AG09319 (cell line): ENCODE measurements around the gene RFX8.
"Not testable (repeated sequence)": the region's sequence is repeated elsewhere in the genome, so short reads cannot be mapped to it uniquely, and the experiment has no call there.

Experiments
- DNase-seq: peaks from one replicate; pipeline ENCODE4 v3.0.0-alpha.2; 2010; ENCODE audit warnings: low read depth; ENCODE audit errors: extremely low read depth
- TF ChIP-seq, protein P1 (sequence below): IDR thresholded peaks from 2 replicates; pipeline ENCODE4 v1.5.1; 2011; ENCODE audit warnings: low read depth, mild to moderate bottlenecking, inconsistent platforms, low read length, moderate library complexity

The RFX8 gene

DNA sequence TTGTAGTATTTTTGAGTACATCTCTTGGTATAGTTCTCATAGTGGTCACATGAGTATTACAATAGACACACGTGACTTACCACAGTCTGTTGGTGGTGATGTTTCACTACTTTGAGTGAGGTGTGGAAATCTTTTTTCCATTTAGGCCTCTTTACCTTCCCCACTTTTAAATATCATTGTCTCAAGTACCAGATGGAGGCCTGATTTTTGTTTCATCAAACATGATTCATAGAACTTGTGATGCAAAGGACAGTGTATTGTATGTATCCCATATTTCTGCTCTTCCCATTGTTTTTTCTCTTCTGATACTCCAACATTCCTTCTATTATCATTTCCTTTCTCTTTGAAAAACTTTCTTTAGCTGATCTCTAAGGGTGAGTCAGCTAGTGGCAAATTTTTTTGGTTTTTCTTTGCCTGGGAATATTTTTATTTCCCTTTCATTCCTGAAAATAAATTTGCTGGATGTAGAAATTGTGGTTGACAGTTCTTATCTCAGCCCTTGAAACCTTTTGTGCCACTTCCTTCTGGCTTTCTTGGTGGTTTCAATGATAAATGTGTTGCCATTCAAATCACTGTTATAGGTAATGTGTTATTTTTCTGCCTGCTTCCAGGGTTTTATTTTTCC, 32.8 kb downstream of the RFX8 start:
- TF ChIP-seq, protein P1, sequence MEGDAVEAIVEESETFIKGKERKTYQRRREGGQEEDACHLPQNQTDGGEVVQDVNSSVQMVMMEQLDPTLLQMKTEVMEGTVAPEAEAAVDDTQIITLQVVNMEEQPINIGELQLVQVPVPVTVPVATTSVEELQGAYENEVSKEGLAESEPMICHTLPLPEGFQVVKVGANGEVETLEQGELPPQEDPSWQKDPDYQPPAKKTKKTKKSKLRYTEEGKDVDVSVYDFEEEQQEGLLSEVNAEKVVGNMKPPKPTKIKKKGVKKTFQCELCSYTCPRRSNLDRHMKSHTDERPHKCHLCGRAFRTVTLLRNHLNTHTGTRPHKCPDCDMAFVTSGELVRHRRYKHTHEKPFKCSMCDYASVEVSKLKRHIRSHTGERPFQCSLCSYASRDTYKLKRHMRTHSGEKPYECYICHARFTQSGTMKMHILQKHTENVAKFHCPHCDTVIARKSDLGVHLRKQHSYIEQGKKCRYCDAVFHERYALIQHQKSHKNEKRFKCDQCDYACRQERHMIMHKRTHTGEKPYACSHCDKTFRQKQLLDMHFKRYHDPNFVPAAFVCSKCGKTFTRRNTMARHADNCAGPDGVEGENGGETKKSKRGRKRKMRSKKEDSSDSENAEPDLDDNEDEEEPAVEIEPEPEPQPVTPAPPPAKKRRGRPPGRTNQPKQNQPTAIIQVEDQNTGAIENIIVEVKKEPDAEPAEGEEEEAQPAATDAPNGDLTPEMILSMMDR, result no peak
- DNase-seq, result no peak

DNA sequence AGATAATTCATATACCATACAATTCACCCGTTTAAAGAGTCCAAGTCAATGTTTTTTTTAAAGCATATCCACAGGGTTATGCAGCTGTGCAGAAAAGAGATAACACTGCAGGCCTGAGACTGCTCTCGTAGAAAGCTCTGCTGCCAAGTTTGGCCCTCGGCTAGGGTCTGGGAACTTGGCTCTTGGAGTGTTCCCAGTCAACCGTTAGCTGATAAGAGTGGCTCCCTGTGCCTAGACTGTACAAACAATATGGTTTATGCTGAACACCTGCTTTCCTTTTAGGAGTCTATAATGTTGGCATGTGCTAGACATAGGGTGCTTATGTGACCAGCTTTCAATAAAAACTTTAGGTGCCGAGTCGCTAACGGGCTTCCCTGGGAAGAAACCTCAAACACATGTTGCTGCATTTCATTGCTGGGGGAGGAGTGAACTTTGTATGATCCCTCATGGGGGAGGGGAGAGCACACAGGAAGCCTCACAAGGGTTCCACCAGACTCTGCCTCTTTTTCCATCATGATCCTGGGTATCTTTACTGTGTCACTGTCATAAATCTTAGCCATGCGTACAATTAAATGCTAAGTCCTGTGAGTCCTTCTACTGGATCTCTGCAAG, 34.7 kb downstream of the RFX8 start:
- TF ChIP-seq, protein P1, result no peak
- no peak for DNase-seq

DNA sequence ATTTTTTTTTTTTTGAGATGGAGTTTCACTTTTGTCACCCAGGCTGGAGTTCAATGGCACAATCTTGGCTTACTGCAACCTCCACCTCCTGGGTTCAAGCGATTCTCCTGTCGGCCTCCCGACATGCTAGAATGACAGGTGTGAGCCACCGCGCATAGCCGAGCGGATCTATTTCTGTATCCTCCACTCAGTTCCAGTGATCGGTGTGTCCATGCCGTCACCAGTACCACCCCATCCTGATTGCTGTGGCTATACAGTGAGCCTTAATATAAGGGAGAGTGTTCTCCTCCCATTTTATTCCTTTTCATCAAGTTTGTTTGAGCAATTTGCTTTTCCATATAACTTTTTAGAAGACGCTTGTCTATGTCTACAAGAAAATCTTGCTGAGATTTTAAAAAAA, 35.2 kb downstream of the RFX8 start:
- no peak for DNase-seq
- TF ChIP-seq, protein P1, result no peak

DNA sequence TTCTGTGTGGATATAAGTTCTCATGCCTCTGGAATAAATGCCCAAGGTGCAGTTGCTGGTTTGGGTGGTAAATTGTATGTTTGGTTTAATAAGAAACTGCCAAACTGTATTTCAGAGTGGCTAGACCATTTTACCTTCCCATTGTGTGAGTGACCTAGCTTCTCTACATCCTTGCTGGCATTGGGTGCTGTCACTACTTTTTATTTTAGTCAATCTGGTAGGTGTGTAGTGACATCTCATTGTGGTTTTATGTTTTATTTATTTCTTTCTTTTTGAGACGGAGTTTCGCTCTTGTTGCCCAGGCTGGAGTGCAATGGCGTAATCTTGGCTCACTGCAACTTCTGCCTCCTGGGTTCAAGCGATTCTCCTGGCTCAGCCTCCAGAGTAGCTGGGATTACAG, 36.4 kb downstream of the RFX8 start:
- DNase-seq, result not testable (repeated sequence)

DNA sequence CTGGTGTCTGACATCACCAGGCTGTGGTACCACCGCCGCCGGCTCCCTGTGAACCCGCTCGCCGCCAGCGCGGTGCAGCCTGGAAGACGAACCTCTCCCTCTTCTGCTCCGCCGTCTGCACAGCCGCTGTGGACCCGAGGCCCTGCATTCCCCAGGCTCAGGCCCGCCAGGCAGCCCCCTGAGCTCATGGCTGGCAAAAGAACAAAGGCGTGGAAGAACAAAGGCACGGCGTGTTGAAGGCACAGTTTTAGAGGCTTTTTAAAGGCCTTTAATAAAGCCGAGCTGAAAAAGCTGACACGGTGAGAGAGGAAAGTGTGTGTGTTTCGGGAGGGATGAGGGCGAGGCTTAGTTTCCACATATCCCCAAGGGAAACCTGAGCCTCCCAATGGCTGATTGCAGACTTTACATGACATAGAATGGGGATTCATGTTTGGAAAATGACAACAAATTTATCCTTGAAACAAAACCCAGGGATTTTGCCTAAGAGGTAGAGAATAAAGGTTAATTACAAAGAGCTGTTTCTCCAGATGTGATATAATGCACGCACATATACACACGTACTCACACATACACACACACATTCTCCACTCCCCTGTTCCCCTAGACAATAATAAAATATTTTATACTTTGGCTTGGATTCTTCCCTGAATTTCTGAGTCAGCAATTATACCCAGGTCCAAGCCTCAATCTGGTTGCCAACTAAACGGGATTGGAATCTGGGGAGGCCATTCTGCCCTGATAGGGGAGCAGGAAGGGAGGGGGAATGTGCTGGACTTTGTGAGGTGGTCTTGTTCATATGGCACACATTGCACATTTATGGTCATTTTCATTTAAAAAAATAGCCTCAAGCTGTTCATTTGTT, 39.7 kb downstream of the RFX8 start:
- peak; percentile 55 for DNase-seq
- TF ChIP-seq, protein P1, result no peak

DNA sequence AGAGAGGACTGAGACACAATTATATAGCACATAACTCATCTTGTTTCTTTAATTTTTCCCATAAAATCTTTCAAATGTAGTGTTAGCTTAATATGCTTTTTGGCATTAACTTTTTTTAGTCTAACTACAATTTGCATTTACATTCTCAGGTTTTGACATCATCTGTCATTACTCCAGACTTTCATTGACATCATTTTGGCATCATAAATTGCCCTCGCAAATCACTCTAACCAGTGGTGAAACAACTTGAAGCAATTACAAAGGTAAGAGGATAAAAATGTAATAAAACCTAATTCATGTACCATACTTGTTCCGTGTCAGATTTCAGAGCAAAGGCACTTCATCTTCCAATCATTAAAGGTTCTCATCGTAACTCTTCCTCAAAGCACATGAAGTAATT, 41.4 kb downstream of the RFX8 start:
- DNase-seq, result no peak
- TF ChIP-seq, protein P1, result no peak

DNA sequence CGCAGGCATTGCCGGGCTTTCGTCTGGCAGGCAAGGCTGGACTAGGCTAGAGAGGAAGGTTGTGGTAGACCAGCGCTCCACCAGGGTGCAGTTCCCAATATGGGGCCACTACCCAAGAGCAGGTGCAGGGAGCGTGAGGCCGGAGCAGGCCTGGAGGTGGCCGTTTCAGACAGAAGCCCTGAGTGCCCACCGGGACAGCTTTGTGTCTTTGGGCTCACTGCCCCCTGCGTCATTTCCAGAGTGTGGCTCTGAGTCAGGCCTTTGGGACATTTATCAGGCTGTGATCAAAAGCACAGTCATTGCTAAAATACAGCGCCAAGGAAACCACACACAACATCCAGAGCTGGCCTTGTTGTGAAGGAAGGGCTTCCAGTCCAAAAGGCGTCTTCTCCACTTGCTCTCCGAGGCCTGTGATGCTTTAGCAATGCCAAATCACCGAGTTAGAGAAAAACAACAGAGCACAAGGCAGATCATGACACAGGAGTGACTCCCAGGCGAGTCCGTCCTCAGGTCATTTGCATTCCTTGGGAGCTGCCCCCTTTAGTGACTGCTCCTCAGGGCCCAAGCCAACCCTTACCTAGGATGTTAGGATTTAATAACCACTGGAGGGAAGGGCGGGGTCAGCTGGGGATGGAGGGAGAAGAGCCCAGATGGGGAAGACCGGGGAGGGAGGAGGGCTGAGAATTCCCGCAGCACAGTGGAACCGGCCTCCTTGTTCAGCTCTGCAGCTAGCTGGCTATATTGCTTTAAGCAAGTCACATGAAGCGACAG, 42.3 kb downstream of the RFX8 start:
- TF ChIP-seq, protein P1, result no peak
- DNase-seq, result no peak
